ENCODE measurements around the gene PEX11B. TPM values are rescaled to one million over a fixed set of nuclear protein-coding genes. Genes with fewer than 3 reads are reported as not detected.

Gene PEX11B
- total and polyA plus RNA-seq, 2 donors (not counting 3 experiments of a cell fraction or from before 2014, with no cell fraction given), result 30.5 to 42.5 TPM

- H3K9me1 ChIP-seq (replicated peaks; ENCODE audit: control insufficient read depth, extremely low read depth, insufficient read depth, low read length), result no peaks in the 10 kb centered on the region
- H3K9ac ChIP-seq (replicated peaks; ENCODE audit: extremely low read depth, insufficient read depth, low read length), result peak within 1 kb of the TSS; percentile 86
- intact Hi-C loops (cut with micrococcal nuclease) (loop anchor here (1.0 to 5.0 kb wide), 4 partner anchors 30 to 98 kb away; partner anchors contain the start of genes PEX11B, PIAS3 and RBM8A), dilution Hi-C loops (cut with MboI; ENCODE audit: extremely low pct_ligation_motif_present, low sequenced_read_pairs) (no loop called here)
- peak within 1 kb of the TSS; percentile 78 for H2AFZ ChIP-seq (ENCODE audit: low read depth, low read length)
- H3K27ac ChIP-seq (ENCODE audit: insufficient read depth, low read depth, low read length), result peak within 1 kb of the TSS; percentile 96
- no peaks in the 10 kb centered on the region for H3K36me3 ChIP-seq (ENCODE audit: control insufficient read depth in 2 of 2, extremely low read depth in 1 of 2, insufficient read depth in 2 of 2, low read length in 2 of 2)
- no TSS peak for BruUV-seq (replicated peaks)
- peak; percentile 92 for FAIRE-seq
- TF ChIP-seq, protein P1, sequence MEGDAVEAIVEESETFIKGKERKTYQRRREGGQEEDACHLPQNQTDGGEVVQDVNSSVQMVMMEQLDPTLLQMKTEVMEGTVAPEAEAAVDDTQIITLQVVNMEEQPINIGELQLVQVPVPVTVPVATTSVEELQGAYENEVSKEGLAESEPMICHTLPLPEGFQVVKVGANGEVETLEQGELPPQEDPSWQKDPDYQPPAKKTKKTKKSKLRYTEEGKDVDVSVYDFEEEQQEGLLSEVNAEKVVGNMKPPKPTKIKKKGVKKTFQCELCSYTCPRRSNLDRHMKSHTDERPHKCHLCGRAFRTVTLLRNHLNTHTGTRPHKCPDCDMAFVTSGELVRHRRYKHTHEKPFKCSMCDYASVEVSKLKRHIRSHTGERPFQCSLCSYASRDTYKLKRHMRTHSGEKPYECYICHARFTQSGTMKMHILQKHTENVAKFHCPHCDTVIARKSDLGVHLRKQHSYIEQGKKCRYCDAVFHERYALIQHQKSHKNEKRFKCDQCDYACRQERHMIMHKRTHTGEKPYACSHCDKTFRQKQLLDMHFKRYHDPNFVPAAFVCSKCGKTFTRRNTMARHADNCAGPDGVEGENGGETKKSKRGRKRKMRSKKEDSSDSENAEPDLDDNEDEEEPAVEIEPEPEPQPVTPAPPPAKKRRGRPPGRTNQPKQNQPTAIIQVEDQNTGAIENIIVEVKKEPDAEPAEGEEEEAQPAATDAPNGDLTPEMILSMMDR (IDR thresholded peaks at IDR 0.05; ENCODE audit: extremely low read depth in 1 of 2, insufficient read depth in 1 of 2, low read depth in 1 of 2, low read length in 2 of 2), result no peak
- TF ChIP-seq GATA2 (IDR thresholded peaks at IDR 0.05; ENCODE audit: insufficient read depth, insufficient read length, low read depth, low read length) (no peak), POLR2AphosphoS5 (IDR thresholded peaks at IDR 0.05; ENCODE audit: insufficient read depth, low read depth, low read length) (peak; percentile 92), MAX (IDR thresholded peaks at IDR 0.05; ENCODE audit: insufficient read depth, insufficient read length) (no peak), MYC (IDR thresholded peaks at IDR 0.05; ENCODE audit: low read depth, low read length) (peak; percentile 56), FOS (IDR thresholded peaks at IDR 0.05; ENCODE audit: borderline replicate concordance, insufficient read depth, low read length) (no peak), EZH2 (IDR thresholded peaks at IDR 0.05; ENCODE audit: borderline replicate concordance, low read depth, low read length, severe bottlenecking) (no peak), POLR2A (IDR thresholded peaks at IDR 0.05; ENCODE audit: low read depth, low read length) (peak; percentile 98), JUN (IDR thresholded peaks at IDR 0.05; ENCODE audit: borderline replicate concordance, insufficient read depth, insufficient read length, low read depth) (no peak)
- no peaks in the 10 kb centered on the region for H3K9me3 ChIP-seq (replicated peaks; ENCODE audit: control insufficient read depth, insufficient read depth, low read length)
- POLR2A ChIA-PET, result interaction anchor here (1.0 to 2.0 kb wide), 5 partner anchors 22 to 99 kb away, joined by 3 to 11 read pairs (median 3); partner anchors contain the start of genes PEX11B, PIAS3 and RBM8A
- H3K27me3 ChIP-seq (ENCODE audit: control insufficient read depth in 2 of 2, insufficient read depth in 2 of 2, low read length in 2 of 2), result no peaks in the 10 kb centered on the region
- DNase-seq (ENCODE audit: low read depth, low spot score), result peak; percentile 97
- H3K79me2 ChIP-seq (ENCODE audit: control insufficient read depth, insufficient read depth, low read length), result peaks cover 45% of the 10 kb centered on the region
- H3K4me3 ChIP-seq (replicated peaks in 1 of 3; ENCODE audit: insufficient read depth in 1 of 3, low read depth in 1 of 3, low read length in 3 of 3), result peak within 1 kb of the TSS; percentile 71 to 87 (median 74)
- H3K4me2 ChIP-seq (ENCODE audit: insufficient read depth, low read length), result peak within 1 kb of the TSS; percentile 94
- CTCF ChIA-PET, result interaction anchor here (0.7 to 2.7 kb wide), 12 partner anchors 8 to 111 kb away, joined by 3 to 22 read pairs (median 6); partner anchors contain the start of genes NUDT17, PEX11B, RBM8A and TXNIP
- peaks cover 50% of the 10 kb centered on the region for H3K4me1 ChIP-seq (ENCODE audit: control insufficient read depth, extremely low read depth, insufficient read depth, low read length)
- no peaks in the 10 kb centered on the region for H4K20me1 ChIP-seq (replicated peaks; ENCODE audit: control insufficient read depth, extremely low read depth, insufficient read depth, low read length)
Observed at GRCh38 chr1:145957443-145958319, 39.2 kb upstream of the PEX11B start, which contains the start of gene LIX1L. TSS of gene LIX1L (minus strand) at chr1:145958017. CDS start at chr1:145957927, 90 bp downstream.

Measured in endothelial cell of umbilical vein (primary cell).